Right cardiac atrium (tissue), 5 donors: Measurements from ENCODE around the gene TMOD3. TPM values are rescaled to one million over a fixed set of nuclear protein-coding genes. Genes with fewer than 3 reads are reported as not detected.
"Not testable (repeated sequence)": the region's sequence is repeated elsewhere in the genome, so short reads cannot be mapped to it uniquely, and the experiment has no call there.

Experiments used
- ATAC-seq, 2 donors: fragments of 200-7000 bp; cut with Tn5 transposase; one replicate each; pipeline versions ENCODE4 v1.8.0 to v1.9.1; 2020; ENCODE audit warnings: moderate library complexity in 2 of 2, mild to moderate bottlenecking in 1 of 2
- DNase-seq, 3 donors: peaks; one replicate each; pipeline ENCODE4 v3.0.0-alpha.2; 2020
- H3K27ac ChIP-seq: one replicate; pipeline ENCODE4 v1.5.1; 2013; ENCODE audit warnings: mild to moderate bottlenecking, low read length, control low read depth, moderate library complexity
- H3K27me3 ChIP-seq: one replicate; pipeline ENCODE4 v1.6.1; 2013; ENCODE audit not compliant: control insufficient read depth, insufficient read depth
- H3K4me1 ChIP-seq: one replicate; pipeline ENCODE4 v1.6.1; 2013; ENCODE audit warnings: low read length; ENCODE audit not compliant: control insufficient read depth, insufficient read depth
- H3K4me3 ChIP-seq: one replicate; pipeline ENCODE4 v1.5.1; 2013; ENCODE audit warnings: low read length, control low read depth
- H3K9me3 ChIP-seq: one replicate; pipeline ENCODE4 v1.6.1; 2013; ENCODE audit warnings: low read length; ENCODE audit not compliant: control insufficient read depth
- WGBS: extraction: QIAGEN DNeasy Blood & Tissue Kit; methylation state at CpG from one replicate; pipeline ENCODE4 v1.1.7; 2013; 5-methylcytosine and 5-hydroxymethylcytosine counted together
- intact Hi-C, 4 donors: fragments of 100-400 bp; cut with DNase I; formaldehyde crosslinking; loops; one replicate each; pipeline versions ENCODE4 v1.11.0 to v1.14.0; 2022 to 2023
- polyA plus RNA-seq: library from polyadenylated mRNA; stranded (reverse); fragments of 200-250 nt; gene quantifications from one replicate; pipeline ENCODE4 v1.2.3, GENCODE V29; 2013
- total RNA-seq, 4 donors: library from RNA; stranded (reverse); fragmentation: NEBNext Ultra II Directional; extraction: Animal tissue kit (Norgen Biotek cat#: 25700); gene quantifications; one replicate each; pipeline ENCODE4 v1.2.1, GENCODE V29; 2021
- donor health status: healthy with polysubstance abuse.
- donor health status: DM: no; HTN: yes; CAD: no.
- donor health status: DM: no; HTN: no; CAD: no.
- donor health status: DM: no; HTN: yes; CAD: no; lungs with severe emphysema.
- donor health status: DM: yes; HTN: yes; CAD: no.

TMOD3 gene
- total and polyA plus RNA-seq, 5 donors, result 23.1 to 31.4 (median 26.0) TPM

DNA sequence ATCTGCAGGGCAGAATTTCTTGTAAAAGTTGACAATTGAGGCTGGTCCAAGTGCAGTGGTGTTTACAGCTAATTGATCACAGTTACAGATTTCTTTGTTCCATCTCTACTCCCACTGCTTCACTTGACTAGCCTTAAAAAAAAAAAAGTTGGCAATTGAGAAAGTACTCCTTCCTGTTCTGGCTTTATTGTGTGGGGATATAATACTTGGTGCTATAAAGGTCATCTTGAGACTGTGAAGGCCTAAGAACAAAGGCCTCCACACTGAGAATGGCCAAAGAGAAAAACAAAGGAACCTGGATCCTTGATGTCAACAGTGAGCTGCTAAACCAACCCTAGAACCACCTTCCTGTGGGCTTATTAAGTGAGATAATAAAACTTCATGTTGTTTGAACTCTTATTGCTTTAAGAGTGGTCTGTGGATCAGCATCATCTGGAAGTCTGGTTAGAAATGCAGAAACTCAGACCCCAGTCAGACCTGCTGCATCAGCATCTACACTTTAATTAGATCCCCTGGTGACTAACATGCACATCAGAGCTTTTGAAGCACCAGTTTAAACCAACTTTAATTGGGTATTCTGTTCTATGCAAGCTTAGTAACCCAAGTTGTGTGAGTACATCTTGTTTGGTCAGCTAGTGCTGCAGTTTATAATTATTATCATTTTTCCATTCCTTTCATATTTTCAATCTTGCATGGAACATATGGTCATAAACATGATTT lies 55.2 kb downstream of the TMOD3 start:
- Histone ChIP-seq H3K27me3 (no peaks in the 10 kb centered on the region), H3K4me3 (no peak overlapping the region), H3K9me3 (no peaks in the 10 kb centered on the region), H3K4me1 (peaks cover 8% of the 10 kb centered on the region), H3K27ac (no peak overlapping the region)
- intact Hi-C loops, result no loop called here
- ATAC-seq (peak; percentile 70 to 89), DNase-seq (no peak)

DNA sequence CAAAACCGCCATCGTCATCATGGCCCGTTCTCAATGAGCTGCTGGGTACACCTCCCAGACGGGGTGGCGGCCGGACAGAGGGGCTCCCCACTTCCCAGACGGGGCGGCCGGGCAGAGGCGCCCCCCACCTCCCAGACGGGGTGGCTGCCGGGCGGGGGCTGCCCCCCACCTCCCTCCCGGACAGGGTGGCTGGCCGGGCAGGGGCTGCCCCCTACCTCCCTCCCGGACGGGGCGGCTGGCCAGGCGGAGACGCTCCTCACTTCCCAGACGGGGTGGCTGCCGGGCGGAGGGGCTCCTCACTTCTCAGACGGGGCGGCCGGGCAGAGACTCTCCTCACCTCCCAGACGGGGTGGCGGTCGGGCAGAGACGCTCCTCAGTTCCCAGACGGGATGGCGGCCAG lies 56.3 kb downstream of the TMOD3 start:
- WGBS, result 97% methylated on average over 32 of the region's 32 CpGs
- ATAC-seq, intact Hi-C loops, H3K4me1 ChIP-seq, H3K9me3 ChIP-seq, H3K27me3 ChIP-seq, H3K4me3 ChIP-seq, H3K27ac ChIP-seq: not testable (repeated sequence)
- peak in 1 of 3 donors; percentile 66 for DNase-seq

DNA sequence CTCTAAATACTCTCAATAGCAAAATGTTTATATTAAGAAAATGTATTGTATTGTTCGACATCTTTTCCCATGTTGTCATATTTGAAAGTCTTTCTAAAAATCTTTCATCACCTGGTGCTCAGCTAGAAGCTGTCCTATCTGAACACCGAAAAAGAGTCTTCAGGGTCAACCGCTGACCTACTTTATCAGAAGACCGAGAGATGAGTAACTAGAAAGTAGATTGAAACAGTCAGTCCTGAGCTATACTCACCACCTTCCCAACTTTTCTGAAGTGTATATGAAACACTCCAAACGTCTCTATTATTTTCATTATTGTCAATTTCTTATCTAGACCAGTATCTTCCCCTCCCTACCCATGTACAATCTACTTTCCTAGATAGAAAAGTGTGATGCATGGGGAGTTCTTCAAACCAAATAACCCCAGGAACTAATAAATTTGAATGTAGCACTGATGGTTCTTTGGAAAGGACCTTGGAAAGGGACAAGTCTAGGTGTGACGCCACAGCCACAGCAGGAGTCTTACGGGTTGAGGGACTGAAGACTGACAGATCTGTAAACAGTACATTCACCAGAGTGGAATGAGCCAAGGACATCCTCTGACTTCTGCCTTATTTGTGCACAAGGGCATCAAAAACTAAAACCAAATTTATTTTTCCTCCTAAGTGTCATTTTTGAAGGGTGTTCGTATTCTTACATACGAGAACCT lies 58.6 kb downstream of the TMOD3 start:
- WGBS, result 87% methylated on average over 9 of the region's 9 CpGs
- intact Hi-C loops, result no loop called here
- no peak for ATAC-seq

DNA sequence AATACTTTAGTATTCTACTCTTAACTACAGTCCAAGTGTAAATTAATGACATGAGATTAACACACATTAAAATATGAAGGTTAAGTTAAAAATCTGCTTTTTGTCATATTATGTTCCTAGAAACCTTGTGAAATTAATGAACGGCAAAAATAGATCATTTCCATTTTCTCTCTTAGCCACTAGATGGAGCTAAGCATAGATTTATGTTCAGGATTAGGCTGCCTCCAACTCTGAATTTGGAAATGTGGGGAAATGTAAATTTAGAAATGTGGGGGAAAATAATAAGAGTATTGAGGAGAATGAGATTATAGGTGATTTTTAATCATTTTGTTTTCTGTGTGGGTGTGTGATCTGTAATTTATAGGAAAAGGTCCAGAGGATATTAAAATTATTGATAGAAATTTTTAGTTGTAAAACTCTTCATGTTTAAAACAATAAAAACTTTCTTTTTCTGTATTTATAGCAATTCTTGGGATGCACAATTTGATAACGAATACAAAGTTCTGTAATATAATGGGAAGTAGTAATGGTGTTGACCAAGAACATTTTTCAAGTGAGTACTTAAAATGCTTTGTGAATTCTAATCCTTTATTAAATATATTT lies 59.2 kb downstream of the TMOD3 start:
- no peaks in the 10 kb centered on the region for H3K9me3 ChIP-seq
- intact Hi-C loops, result no loop called here
- H3K27me3 ChIP-seq, result no peaks in the 10 kb centered on the region
- no peak overlapping the region for H3K4me3 ChIP-seq
- ATAC-seq (no peak), DNase-seq (no peak)
- 23% methylated on average over 2 of the region's 2 CpGs for WGBS
- H3K4me1 ChIP-seq, result peaks cover 6% of the 10 kb centered on the region
- H3K27ac ChIP-seq, result no peak overlapping the region

More for the DNA sequence above, 58.6 kb downstream of the TMOD3 start:
- no peak overlapping the region for H3K27ac ChIP-seq
- H3K4me3 ChIP-seq, result no peak overlapping the region
- peaks cover 7% of the 10 kb centered on the region for H3K4me1 ChIP-seq
- no peaks in the 10 kb centered on the region for H3K9me3 ChIP-seq
- H3K27me3 ChIP-seq, result no peaks in the 10 kb centered on the region
- DNase-seq, result no peak

DNA sequence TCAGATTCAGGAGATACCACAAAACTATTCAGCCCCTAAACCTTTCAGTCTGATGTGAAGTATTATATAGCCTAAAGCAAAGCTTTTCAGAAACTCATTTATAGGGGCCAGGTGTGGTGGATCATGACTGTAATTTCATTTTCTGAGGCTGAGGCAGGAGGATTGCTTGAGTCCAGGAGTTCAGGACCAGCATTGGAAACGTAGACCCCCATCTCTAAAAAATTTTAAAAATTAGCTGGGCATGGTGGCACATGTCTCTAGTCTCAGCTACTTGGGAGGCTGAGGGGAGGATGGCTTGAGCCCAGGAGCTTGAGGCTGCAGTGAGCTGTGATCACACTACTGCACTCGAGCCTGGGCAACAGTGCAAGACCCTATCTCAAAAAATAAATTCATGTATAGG lies 60.0 kb downstream of the TMOD3 start:
- Histone ChIP-seq H3K27ac (no peak overlapping the region), H3K4me1 (peaks cover 1% of the 10 kb centered on the region), H3K9me3 (no peaks in the 10 kb centered on the region), H3K4me3 (no peak overlapping the region), H3K27me3 (no peaks in the 10 kb centered on the region)
- DNase-seq (no peak), ATAC-seq (no peak)
- 89% methylated on average over 2 of the region's 2 CpGs for WGBS
- intact Hi-C loops, result no loop called here

DNA sequence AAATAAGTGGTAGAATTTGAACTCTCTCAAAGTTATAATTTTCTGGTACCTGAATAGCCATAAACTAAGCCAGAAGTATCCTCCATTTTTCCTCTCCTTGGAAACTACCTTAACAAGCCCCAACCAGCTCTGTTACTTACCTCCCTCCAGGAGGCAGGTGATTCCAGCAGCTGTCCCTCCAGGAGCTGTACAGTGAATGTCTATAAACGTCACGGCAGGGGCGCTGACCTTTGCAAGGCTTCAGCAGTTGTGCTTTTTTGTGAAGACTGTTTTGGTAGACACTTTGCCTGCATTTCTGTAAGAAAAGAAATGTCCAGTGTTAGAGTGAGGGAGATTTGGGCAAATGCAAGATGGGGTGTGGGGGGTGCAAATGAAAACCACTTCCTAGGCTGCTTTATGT lies 75.0 kb downstream of the TMOD3 start:
- Histone ChIP-seq H3K4me1 (no peaks in the 10 kb centered on the region), H3K4me3 (no peak overlapping the region), H3K27me3 (no peaks in the 10 kb centered on the region), H3K9me3 (no peaks in the 10 kb centered on the region), H3K27ac (no peak overlapping the region)
- intact Hi-C loops, result no loop called here
- WGBS, result 77% methylated on average over 3 of the region's 3 CpGs
- no peak for DNase-seq
- ATAC-seq, result no peak

DNA sequence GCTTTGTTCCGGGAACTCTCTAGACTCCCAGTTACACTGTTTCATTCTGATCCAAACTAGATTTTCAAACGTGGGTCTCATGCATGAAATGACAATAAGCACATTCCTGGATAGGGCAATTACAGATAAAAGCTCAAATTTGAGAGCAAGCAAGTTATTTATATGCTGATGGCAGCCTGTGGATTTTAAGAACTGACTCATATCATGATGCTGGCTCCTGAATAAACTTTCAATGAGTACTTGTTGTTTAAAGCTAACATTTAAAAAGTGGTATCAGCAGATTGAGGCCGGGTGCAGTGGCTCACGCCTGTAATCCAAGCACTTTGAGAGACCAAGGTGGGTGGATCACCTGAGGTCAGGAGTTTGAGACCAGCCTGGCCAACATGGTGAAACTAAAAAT lies 75.5 kb downstream of the TMOD3 start:
- ATAC-seq (no peak), DNase-seq (no peak)
- WGBS, result 64% methylated on average over 4 of the region's 4 CpGs
- H3K4me3 ChIP-seq, result no peak overlapping the region
- H3K4me1 ChIP-seq, result no peaks in the 10 kb centered on the region
- intact Hi-C loops, result no loop called here
- H3K27ac ChIP-seq, result no peak overlapping the region
- no peaks in the 10 kb centered on the region for H3K9me3 ChIP-seq
- H3K27me3 ChIP-seq, result no peaks in the 10 kb centered on the region

DNA sequence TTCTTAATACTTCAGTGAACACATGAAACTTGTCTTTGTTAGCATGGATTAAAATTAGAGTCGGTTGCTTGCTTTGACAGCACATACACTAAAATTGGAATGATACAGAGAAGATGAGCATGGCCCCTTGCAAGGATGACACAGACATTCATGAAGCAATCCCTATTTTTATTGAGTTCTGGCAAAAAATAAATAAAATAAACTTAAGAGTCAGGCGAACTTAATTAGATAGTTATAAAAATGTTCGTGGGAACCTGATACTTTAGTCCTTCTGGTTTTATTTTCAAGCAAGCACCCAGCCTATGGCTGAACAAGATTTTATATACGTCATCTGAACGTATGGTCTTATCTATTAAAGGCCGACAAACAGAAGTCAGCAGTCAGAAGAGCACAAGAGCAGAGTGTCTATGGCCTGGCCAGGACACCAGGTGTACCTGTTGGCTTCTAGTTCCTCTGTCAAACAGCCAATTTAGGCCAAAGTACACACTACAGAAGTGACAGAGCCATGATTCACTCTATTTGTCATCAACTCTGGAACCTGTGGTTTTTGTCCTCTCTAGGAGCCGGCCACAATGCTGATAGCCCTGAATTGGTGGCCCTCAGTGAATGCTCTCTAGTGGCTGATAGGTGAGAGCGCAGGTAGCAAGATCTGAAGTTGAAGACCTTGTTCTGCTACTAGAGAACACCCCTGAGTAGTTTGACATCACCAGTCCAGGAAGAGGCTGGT lies 77.8 kb downstream of the TMOD3 start:
- ATAC-seq, result no peak
- intact Hi-C loops, result no loop called here
- Histone ChIP-seq H3K27ac (no peak overlapping the region), H3K4me1 (no peaks in the 10 kb centered on the region), H3K27me3 (no peaks in the 10 kb centered on the region), H3K4me3 (no peak overlapping the region), H3K9me3 (no peaks in the 10 kb centered on the region)
- DNase-seq, result no peak
- WGBS, result 88% methylated on average over 8 of the region's 8 CpGs

DNA sequence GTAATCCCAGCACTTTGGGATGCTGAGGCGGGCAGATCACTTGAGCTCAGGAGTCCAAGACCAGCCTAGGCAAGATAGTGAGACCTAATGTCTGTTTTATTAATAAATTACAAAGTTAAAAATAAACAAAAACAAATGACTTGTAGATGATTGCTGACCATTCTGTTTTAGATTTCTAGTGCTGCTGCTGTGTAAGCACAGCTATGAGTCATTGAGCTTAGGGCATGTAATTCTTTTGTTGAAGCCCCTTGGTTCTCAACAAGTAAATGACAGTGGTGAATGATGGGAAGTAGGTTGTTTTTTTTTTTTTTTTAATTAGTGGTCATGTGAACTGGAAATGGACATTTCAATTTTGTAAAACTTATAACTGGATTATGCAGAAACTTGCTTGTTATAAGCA lies 78.9 kb downstream of the TMOD3 start:
- Histone ChIP-seq H3K4me3 (no peak overlapping the region), H3K9me3 (no peaks in the 10 kb centered on the region), H3K27me3 (no peaks in the 10 kb centered on the region), H3K4me1 (no peaks in the 10 kb centered on the region), H3K27ac (no peak overlapping the region)
- 96% methylated on average over 1 of the region's 1 CpG for WGBS
- ATAC-seq (no peak), DNase-seq (no peak)
- intact Hi-C loops, result no loop called here

DNA sequence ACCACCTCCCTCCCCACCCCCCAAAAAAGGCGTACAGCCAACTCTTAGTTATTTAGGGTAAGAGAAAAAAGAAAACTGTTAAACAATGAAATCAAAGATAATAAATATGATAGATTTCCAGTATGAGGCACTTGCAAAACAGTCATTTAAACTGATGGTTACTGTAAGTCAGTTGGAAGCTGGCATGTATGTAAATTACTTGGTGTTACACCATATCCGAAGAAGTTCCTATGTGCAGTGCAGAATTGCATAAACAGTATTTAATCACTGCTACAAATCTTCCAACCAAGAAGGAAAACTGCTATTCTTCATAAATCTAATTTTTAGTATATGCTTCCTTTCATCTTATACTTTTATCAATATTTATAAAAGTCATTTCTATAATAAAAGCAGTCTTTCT lies 80.1 kb downstream of the TMOD3 start:
- Histone ChIP-seq H3K4me1 (no peaks in the 10 kb centered on the region), H3K9me3 (no peaks in the 10 kb centered on the region), H3K4me3 (no peak overlapping the region), H3K27ac (no peak overlapping the region), H3K27me3 (no peaks in the 10 kb centered on the region)
- no peak for ATAC-seq
- intact Hi-C loops, result no loop called here
- 89% methylated on average over 2 of the region's 2 CpGs for WGBS
- DNase-seq, result no peak

DNA sequence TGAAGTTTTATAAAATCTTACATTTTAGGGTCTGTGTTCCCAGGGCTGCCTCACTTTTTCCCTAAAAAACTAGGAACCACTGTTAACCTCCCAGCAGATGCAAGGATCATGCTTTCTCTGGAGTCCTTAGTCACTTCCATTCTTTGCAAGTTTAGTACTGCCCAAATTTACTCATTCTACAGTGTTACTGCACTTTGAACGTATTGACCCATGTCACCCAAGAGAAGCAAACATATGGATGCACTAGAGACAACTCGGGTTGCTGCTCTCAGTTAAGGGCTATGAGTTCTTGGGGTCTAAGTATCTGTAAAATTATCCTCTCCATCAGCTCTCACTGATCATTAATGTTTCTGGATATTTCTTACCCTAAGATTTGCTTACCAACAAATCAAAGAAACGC lies 83.1 kb downstream of the TMOD3 start:
- ATAC-seq (no peak), DNase-seq (no peak)
- H3K27me3 ChIP-seq, result no peaks in the 10 kb centered on the region
- no peak overlapping the region for H3K27ac ChIP-seq
- no peaks in the 10 kb centered on the region for H3K4me1 ChIP-seq
- H3K4me3 ChIP-seq, result no peak overlapping the region
- intact Hi-C loops, result no loop called here
- whole genome bisulfite sequencing, result 96% methylated on average over 3 of the region's 3 CpGs
- H3K9me3 ChIP-seq, result no peaks in the 10 kb centered on the region
